Measurements from ENCODE around the gene PIP5K1B. TPM values are rescaled to one million over a fixed set of nuclear protein-coding genes. Genes with fewer than 3 reads are reported as not detected.

Gene PIP5K1B
- total and polyA plus RNA-seq, 2 donors (not counting 1 experiment from before 2014, with no cell fraction given), result under 0.01 to 0.03 TPM

DNA sequence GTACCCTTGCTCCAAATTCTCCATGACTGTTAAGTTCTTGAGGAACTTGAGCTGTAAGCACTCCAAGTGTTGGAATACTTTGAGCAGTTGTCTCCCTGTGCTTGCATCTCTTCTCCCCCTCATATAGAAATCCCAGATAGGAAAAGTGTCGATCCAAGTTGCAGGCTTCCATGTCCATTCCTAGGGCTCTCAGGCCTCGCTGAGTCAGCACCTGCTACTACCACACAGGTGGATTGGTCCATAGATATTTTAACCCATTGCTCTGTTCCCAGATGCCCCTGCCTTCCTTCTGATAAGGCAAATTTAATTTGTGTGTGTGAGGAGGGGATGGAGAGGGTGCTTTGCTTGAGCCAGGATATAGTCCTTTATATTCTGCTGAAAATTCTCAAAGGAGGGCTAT is 95.8 kb downstream of the PIP5K1B start:
- Histone ChIP-seq H3K36me3 (ENCODE audit: control insufficient read depth, insufficient read depth, low read length) (no peaks in the 10 kb centered on the region), H2AFZ (ENCODE audit: low read length) (no peak overlapping the region), H3K27ac (ENCODE audit: insufficient read depth, low read length) (no peak overlapping the region), H3K79me2 (ENCODE audit: control insufficient read depth, insufficient read depth, low read length) (no peaks in the 10 kb centered on the region), H3K27me3 (ENCODE audit: control insufficient read depth, insufficient read depth, low read length) (no peaks in the 10 kb centered on the region), H4K20me1 (ENCODE audit: control insufficient read depth, extremely low read depth, insufficient read depth, low read length) (no peaks in the 10 kb centered on the region), H3K9ac (ENCODE audit: insufficient read depth, low read length) (no peak overlapping the region), H3K4me1 (ENCODE audit: control insufficient read depth, extremely low read depth, insufficient read depth, low read length) (no peaks in the 10 kb centered on the region), H3K4me2 (ENCODE audit: extremely low read depth, insufficient read depth, low read length) (no peak overlapping the region), H3K4me3 (replicated peaks in 1 of 4; ENCODE audit: control extremely low read depth in 1 of 4, insufficient read depth in 1 of 4, low read depth in 3 of 4, low read length in 4 of 4) (no peak overlapping the region), H3K9me3 (ENCODE audit: control insufficient read depth, insufficient read depth, low read depth, low read length) (no peaks in the 10 kb centered on the region)
- no peak for TF ChIP-seq EZH2 (IDR thresholded peaks at IDR 0.05; ENCODE audit: low read length, missing control alignments)
- TF ChIP-seq, protein P1, sequence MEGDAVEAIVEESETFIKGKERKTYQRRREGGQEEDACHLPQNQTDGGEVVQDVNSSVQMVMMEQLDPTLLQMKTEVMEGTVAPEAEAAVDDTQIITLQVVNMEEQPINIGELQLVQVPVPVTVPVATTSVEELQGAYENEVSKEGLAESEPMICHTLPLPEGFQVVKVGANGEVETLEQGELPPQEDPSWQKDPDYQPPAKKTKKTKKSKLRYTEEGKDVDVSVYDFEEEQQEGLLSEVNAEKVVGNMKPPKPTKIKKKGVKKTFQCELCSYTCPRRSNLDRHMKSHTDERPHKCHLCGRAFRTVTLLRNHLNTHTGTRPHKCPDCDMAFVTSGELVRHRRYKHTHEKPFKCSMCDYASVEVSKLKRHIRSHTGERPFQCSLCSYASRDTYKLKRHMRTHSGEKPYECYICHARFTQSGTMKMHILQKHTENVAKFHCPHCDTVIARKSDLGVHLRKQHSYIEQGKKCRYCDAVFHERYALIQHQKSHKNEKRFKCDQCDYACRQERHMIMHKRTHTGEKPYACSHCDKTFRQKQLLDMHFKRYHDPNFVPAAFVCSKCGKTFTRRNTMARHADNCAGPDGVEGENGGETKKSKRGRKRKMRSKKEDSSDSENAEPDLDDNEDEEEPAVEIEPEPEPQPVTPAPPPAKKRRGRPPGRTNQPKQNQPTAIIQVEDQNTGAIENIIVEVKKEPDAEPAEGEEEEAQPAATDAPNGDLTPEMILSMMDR (conservative IDR thresholded peaks at IDR 0.05 in 1 of 2, IDR thresholded peaks at IDR 0.05 in 1 of 2; ENCODE audit: low read depth in 1 of 2, low read length in 2 of 2), result no peak
- DNase-seq (ENCODE audit: low read depth in 2 of 2), result no peak

DNA sequence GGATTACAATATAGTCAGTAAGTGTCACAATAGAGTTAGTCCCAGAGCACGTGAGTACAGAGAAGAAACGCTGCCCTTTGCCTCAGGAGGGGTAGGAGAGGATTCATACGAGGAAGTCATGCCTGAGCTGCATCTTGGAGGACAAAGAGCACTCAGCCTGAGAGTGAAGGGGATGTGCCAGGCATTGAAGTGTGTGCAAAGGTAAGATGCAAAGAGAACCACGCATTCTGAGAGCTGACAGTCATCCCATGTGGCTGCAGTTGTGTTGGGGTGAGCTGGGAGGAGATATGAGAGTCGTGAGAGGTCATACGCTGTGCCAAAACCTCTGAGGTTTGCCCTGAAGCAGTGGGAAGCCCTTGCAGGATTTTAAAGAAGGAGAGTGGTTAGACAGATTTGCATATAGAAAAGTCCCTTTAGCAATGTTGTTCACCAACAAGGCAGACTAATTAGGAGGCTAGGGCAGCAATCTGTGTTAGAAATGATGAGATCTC is 97.5 kb downstream of the PIP5K1B start:
- H3K4me3 ChIP-seq (replicated peaks in 1 of 4; ENCODE audit: control extremely low read depth in 1 of 4, insufficient read depth in 1 of 4, low read depth in 3 of 4, low read length in 4 of 4), result no peak overlapping the region
- H3K36me3 ChIP-seq (ENCODE audit: control insufficient read depth, insufficient read depth, low read length), result no peaks in the 10 kb centered on the region
- no peaks in the 10 kb centered on the region for H3K9me3 ChIP-seq (ENCODE audit: control insufficient read depth, insufficient read depth, low read depth, low read length)
- no peak overlapping the region for H3K4me2 ChIP-seq (ENCODE audit: extremely low read depth, insufficient read depth, low read length)
- TF ChIP-seq, protein P1 (conservative IDR thresholded peaks at IDR 0.05 in 1 of 2, IDR thresholded peaks at IDR 0.05 in 1 of 2; ENCODE audit: low read depth in 1 of 2, low read length in 2 of 2), result no peak
- TF ChIP-seq EZH2 (IDR thresholded peaks at IDR 0.05; ENCODE audit: low read length, missing control alignments), result no peak
- no peaks in the 10 kb centered on the region for H3K27me3 ChIP-seq (ENCODE audit: control insufficient read depth, insufficient read depth, low read length)
- H3K9ac ChIP-seq (ENCODE audit: insufficient read depth, low read length), result no peak overlapping the region
- no peaks in the 10 kb centered on the region for H3K79me2 ChIP-seq (ENCODE audit: control insufficient read depth, insufficient read depth, low read length)
- H2AFZ ChIP-seq (ENCODE audit: low read length), result no peak overlapping the region
- H3K27ac ChIP-seq (ENCODE audit: insufficient read depth, low read length), result no peak overlapping the region
- no peaks in the 10 kb centered on the region for H4K20me1 ChIP-seq (ENCODE audit: control insufficient read depth, extremely low read depth, insufficient read depth, low read length)
- no peaks in the 10 kb centered on the region for H3K4me1 ChIP-seq (ENCODE audit: control insufficient read depth, extremely low read depth, insufficient read depth, low read length)
- DNase-seq (ENCODE audit: low read depth in 2 of 2), result no peak

DNA sequence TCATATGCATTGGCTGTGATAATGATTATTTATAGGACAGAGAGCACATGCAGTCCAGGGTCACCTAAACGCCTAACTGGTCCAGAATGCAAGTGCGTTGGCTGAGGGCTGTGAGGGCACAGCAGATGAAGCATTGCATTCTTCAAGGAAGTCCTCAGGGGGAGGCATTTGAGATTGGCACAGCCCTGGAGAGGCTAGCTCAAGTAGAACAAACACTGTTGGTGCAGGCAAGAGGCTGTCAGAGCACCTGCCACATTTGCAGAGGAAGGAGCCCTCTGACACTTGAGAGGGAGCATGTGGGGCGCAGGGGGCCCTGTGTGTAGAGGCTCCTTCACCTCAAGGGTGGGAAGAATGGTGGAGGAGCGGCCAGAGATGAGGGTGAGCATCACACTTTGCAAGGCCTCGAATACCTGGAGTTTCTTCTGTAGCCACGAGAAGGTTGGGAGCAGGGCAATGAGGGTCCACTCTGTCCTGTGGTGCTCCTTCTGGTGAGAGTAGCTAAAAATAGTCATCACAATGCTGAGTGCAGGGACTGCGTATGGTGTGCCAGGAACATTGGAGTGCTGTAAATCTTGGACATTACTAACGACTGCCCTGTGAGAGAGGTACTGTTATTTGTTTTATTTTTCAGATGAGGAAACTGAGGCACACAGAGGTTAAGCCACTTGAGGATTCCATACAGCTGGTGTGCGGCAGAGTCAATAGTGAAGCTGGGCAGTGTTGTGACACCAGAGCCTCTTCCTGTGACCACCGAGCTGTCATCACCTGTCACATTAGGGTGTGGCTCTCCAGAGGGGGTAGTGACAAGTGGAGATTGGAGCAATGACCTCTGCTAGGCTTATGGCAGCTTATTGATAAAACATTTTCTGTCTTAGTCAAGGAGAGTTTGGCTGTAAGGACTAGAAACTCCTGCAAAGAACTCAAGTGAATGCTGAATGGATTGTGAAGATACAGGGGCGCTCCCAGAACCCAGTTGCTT is 100.2 kb downstream of the PIP5K1B start:
- no peak overlapping the region for H3K4me2 ChIP-seq (ENCODE audit: extremely low read depth, insufficient read depth, low read length)
- H3K79me2 ChIP-seq (ENCODE audit: control insufficient read depth, insufficient read depth, low read length), result no peaks in the 10 kb centered on the region
- DNase-seq (ENCODE audit: low read depth in 2 of 2), result no peak
- H3K27ac ChIP-seq (ENCODE audit: insufficient read depth, low read length), result no peak overlapping the region
- no peak overlapping the region for H3K9ac ChIP-seq (ENCODE audit: insufficient read depth, low read length)
- no peak overlapping the region for H3K4me3 ChIP-seq (replicated peaks in 1 of 4; ENCODE audit: control extremely low read depth in 1 of 4, insufficient read depth in 1 of 4, low read depth in 3 of 4, low read length in 4 of 4)
- H3K27me3 ChIP-seq (ENCODE audit: control insufficient read depth, insufficient read depth, low read length), result no peaks in the 10 kb centered on the region
- TF ChIP-seq EZH2 (IDR thresholded peaks at IDR 0.05; ENCODE audit: low read length, missing control alignments), result no peak
- TF ChIP-seq, protein P1 (conservative IDR thresholded peaks at IDR 0.05 in 1 of 2, IDR thresholded peaks at IDR 0.05 in 1 of 2; ENCODE audit: low read depth in 1 of 2, low read length in 2 of 2), result no peak
- no peaks in the 10 kb centered on the region for H4K20me1 ChIP-seq (ENCODE audit: control insufficient read depth, extremely low read depth, insufficient read depth, low read length)
- H3K9me3 ChIP-seq (ENCODE audit: control insufficient read depth, insufficient read depth, low read depth, low read length), result no peaks in the 10 kb centered on the region
- H3K4me1 ChIP-seq (ENCODE audit: control insufficient read depth, extremely low read depth, insufficient read depth, low read length), result no peaks in the 10 kb centered on the region
- H2AFZ ChIP-seq (ENCODE audit: low read length), result no peak overlapping the region
- H3K36me3 ChIP-seq (ENCODE audit: control insufficient read depth, insufficient read depth, low read length), result no peaks in the 10 kb centered on the region

Measured in fibroblast of lung (primary cell).